Measurements from ENCODE around the gene CUBN. TPM values are rescaled to one million over a fixed set of nuclear protein-coding genes. Genes with fewer than 3 reads are reported as not detected.

Gene CUBN
- total RNA-seq, 4 donors from 2014 or later = 0.54 to 1.8 (median 1.3) TPM

GRCh38 chr10:16986406-16987205, 143.0 kb downstream of the CUBN start:
- no peak for DNase-seq (ENCODE audit: low spot score in 2 of 2)
- no peak overlapping the region for H3K4me3 ChIP-seq (ENCODE audit: low read depth, poor library complexity, severe bottlenecking)
- TF ChIP-seq POLR2A (IDR thresholded peaks at IDR 0.05) = no peak
- no peak for TF ChIP-seq CTCF (IDR thresholded peaks at IDR 0.05)
- intact Hi-C loops (cut with DNase I; ENCODE audit: low total_unique reads) = no loop called here
- 39 to 44% methylated on average over 10 of the region's 10 CpGs for WGBS, 2 donors

GRCh38 chr10:16986082-16986405, 143.6 kb downstream of the CUBN start:
- no peak for DNase-seq (ENCODE audit: low spot score in 2 of 2)
- no peak for TF ChIP-seq POLR2A (IDR thresholded peaks at IDR 0.05)
- TF ChIP-seq CTCF (IDR thresholded peaks at IDR 0.05) = no peak
- 41 to 55% methylated on average over 5 of the region's 5 CpGs for WGBS, 2 donors
- H3K4me3 ChIP-seq (ENCODE audit: low read depth, poor library complexity, severe bottlenecking) = no peak overlapping the region
- intact Hi-C loops (cut with DNase I; ENCODE audit: low total_unique reads) = no loop called here

- TF ChIP-seq POLR2A (IDR thresholded peaks at IDR 0.05) (no peak), CTCF (IDR thresholded peaks at IDR 0.05) (no peak)
- no peak overlapping the region for H3K4me3 ChIP-seq (ENCODE audit: low read depth, poor library complexity, severe bottlenecking)
- DNase-seq (ENCODE audit: low spot score in 2 of 2) = no peak
- intact Hi-C loops (cut with DNase I; ENCODE audit: low total_unique reads) = no loop called here
- WGBS, 2 donors = 90 to 91% methylated on average over 3 of the region's 3 CpGs
Measured at GRCh38 chr10:16984242-16984641, 145.4 kb downstream of the CUBN start.

- no peak for DNase-seq (ENCODE audit: low spot score in 2 of 2)
- intact Hi-C loops (cut with DNase I; ENCODE audit: low total_unique reads) = no loop called here
- no peak overlapping the region for H3K4me3 ChIP-seq (ENCODE audit: low read depth, poor library complexity, severe bottlenecking)
- TF ChIP-seq CTCF (IDR thresholded peaks at IDR 0.05) = no peak
- TF ChIP-seq POLR2A (IDR thresholded peaks at IDR 0.05) = no peak
Measured at GRCh38 chr10:16976803-16977202, 152.8 kb downstream of the CUBN start.

GRCh38 chr10:16975188-16975587, 154.4 kb downstream of the CUBN start:
- TF ChIP-seq POLR2A (IDR thresholded peaks at IDR 0.05) (no peak), CTCF (IDR thresholded peaks at IDR 0.05) (no peak)
- intact Hi-C loops (cut with DNase I; ENCODE audit: low total_unique reads) = no loop called here
- H3K4me3 ChIP-seq (ENCODE audit: low read depth, poor library complexity, severe bottlenecking) = no peak overlapping the region
- WGBS, 2 donors = 68 to 73% methylated on average over 3 of the region's 3 CpGs
- no peak for DNase-seq (ENCODE audit: low spot score in 2 of 2)
